Measurements from ENCODE around the gene CHERP.
A peak's percentile ranks its signal among the peaks of the same experiment; 100 is the strongest.
"Not testable (repeated sequence)": the region's sequence is repeated elsewhere in the genome, so short reads cannot be mapped to it uniquely, and the experiment has no call there.

CHERP gene

DNA sequence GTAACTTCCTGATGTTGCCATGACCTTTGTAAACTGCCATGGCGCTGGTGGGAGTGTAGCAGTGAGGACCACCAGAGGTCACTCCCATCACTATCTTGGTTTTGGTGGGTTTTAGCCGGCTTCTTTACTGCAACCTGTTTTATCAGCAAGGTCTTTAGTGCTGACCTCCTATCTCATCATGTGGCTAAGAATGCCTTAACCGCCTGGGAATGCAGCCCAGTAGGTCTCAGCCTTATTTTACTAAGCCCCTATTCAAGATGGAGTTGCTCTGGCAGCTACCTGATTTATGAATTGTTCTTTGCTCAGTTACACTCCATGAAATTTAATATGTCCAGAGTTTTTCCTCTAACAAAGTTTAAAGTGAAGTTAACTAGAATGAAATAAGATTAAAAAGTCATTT lies 65.8 kb downstream of the CHERP start:
- DNase-seq (ENCODE audit: low spot score): peak; percentile 26

DNA sequence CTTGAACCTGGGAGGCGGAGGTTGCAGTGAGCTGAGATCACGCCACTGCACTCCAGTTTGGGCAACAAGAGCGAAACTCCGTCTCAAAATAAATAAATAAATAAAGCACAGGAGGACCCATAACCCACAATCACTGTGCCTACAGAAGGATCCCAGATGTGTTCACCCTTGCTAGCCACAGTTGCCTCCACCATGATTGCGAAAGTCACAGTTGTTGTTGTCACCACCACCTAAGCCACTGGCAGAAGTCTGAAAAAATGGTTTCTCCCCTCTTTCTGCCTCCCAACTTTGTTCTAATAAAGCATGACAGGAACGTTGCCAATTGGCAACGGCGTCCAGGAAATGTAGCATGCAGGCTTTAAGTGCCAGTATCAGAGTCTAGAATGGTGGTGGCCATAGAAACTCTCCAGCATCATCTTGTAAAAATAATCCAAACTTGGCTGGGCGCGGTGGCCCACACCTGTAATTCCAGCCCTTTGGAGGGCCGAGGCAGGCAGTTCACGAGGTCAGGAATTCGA lies 68.3 kb downstream of the CHERP start:
- DNase-seq (ENCODE audit: low spot score): no peak

DNA sequence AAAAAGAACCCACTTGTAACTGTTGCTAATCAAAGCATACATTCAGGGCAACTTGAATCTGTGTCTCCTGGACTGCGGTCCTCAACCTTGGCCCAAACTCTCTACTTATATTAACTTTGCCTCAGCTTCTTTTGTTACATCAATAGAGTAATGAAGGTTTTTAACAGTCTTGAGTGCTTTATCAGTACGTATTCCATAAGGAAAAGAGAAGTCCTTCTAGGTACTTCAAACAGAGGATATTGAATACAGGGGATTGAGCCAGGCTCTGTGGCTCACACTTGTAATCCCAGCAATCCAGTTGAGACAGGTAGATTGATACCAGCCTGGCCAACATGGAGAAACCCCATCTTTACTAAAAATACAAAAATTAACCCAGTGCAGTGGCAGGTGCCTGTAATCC lies 69.2 kb downstream of the CHERP start:
- no peak for DNase-seq (ENCODE audit: low spot score)

DNA sequence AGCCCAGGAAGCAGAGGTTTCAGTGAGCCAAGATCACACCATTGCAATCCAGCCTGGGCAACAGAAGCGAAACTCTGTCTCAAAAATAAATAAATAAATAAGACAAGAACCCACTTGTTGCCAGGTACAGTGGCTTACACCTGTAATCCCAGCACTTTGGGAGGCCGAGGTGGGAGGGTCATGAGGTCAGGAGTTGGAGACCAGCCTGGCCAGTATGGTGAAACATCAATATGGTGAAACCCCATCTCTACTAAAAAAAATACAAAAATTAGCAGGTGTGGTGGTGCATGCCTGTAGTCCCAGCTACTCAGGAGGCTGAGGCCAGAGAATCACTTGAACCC lies 69.7 kb downstream of the CHERP start:
- not testable (repeated sequence) for DNase-seq (ENCODE audit: low spot score)

DNA sequence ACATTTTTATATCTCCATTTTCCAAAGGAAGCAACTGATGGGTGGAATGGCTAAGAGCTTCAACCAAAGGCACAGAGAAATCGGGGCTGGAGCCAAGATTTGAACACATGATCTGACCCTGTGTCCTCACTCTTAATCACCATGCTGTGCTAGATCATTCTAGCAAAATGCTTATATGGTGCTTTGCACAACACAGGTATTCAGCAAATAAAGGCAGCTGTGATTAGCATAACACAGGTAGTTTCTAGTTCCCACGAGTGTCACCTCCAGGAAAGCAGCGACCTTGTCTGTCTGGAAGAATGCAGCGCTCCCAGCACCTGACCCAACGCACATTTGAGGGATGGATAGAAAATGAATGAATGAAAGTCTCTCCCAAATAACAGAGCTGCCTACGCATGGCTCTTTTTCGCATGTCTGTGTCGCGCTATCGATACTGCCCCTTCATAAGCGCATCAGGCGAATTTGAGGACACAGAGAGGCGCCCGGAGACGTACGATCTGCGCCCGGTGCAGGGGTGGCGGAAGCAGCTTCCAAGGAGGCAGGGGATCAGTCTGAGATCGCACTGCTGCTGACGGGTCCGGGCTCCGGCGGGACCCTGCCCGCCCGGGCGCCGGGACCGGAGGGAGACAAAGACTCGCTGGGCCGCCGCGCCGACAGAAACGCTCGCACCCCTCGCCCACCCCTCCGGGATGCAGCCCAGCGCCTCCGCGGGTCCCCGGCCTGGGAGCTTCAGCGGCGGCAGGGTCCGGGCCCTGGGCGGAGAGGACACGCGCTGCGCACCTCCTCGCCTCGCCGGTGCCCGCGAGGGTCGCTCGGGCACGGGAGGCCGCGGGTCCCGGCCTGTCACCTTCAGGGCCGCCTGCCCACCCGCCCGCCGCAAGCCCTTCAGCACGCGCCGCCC lies 71.1 kb downstream of the CHERP start:
- no peak for DNase-seq (ENCODE audit: low spot score)

- no peak for DNase-seq (ENCODE audit: low spot score)
Measured at GRCh38 chr19:16470541-16470910, 71.7 kb downstream of the CHERP start.

Small RNA genes lying within 50 kb of the gene (small RNA-seq; reads per million reads assigned to genes)
- gene RN7SL146P: 0 to 0.13 reads per million in 2 experiments

All from SK-N-DZ (cell line).